Ectodermal cell (in vitro differentiated cells): ENCODE results near the gene RANBP1.
A peak's percentile ranks its signal among the peaks of the same experiment; 100 is the strongest.

Experiments used
- H3K27ac ChIP-seq: 2 replicates; pipeline ENCODE4 v1.7.0; 2013; ENCODE audit warnings: mild to moderate bottlenecking, low read depth, low read length; ENCODE audit not compliant: insufficient read depth, poor library complexity, severe bottlenecking
- H3K27me3 ChIP-seq: 2 replicates; pipeline ENCODE4 v1.7.0; 2013; ENCODE audit warnings: mild to moderate bottlenecking, low read length; ENCODE audit not compliant: insufficient read depth, control insufficient read depth, poor library complexity, severe bottlenecking
- H3K36me3 ChIP-seq: one replicate; pipeline ENCODE4 v1.7.0; 2013; ENCODE audit warnings: low read length; ENCODE audit not compliant: control insufficient read depth, insufficient read depth
- H3K4me1 ChIP-seq: one replicate; pipeline ENCODE4 v1.7.0; 2013; ENCODE audit warnings: low read length; ENCODE audit not compliant: control insufficient read depth, insufficient read depth
- H3K4me3 ChIP-seq: 2 replicates; pipeline ENCODE4 v1.7.0; 2013; ENCODE audit warnings: low read depth, low read length, control low read depth; ENCODE audit not compliant: insufficient read depth
- H3K9me3 ChIP-seq: 2 replicates; pipeline ENCODE4 v1.7.0; 2013; ENCODE audit warnings: mild to moderate bottlenecking, low read length, moderate library complexity; ENCODE audit not compliant: control insufficient read depth
- WGBS, 2 experiments: methylation state at CpG; one replicate each; pipeline ENCODE4 v1.1.7; 2013; ENCODE audit warnings: missing lambda C conversion rate in 2 of 2; 5-methylcytosine and 5-hydroxymethylcytosine counted together

RANBP1 gene

DNA sequence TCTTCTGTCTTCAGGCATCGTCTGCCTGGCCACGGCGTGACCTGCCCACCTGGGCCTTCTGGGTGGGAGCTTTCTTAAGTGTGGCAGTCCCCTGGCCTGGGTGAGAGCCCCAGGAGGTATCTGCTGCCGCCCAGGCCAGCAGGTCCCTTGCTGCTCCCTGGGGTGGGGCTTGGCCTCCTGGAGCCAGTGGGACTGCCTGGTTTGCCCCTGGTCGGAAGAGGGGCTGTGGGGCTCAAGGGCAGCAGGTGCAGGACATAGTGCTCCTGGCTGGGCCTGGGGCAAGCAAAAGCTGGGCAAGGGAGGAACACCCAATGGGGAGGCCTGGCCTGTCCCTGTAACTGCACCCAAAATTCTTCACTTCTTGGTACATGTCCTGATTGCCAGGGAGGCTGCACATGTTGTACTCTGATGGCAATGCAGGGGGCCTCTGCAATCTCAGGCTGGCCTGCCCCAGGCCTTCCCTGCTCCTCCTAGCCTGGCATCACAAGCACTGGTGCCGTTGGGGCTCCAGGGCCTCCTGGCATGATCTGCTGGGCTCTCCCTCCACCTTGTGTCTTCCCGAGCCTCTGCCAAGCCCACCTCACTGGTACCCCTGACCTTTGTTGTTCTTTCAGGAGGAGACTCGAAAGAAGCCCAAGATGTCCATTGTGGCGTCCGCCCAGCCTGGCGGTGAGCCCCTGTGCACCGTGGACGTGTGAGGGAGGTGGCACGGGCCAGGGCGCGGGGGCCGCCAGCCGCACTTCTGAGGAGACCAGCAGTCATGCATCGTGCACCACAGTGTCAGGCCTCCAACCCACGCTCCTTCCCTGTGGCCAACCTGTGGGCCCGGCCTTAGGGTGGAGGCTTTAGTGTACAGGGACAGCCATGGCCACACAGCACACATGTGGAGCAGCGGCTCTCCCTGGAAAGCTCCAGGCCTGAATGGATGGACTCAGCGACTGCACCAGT is 6.2 kb upstream of the RANBP1 start:
- Histone ChIP-seq H3K9me3 (no peaks in the 10 kb centered on the region), H3K4me1 (no peaks in the 10 kb centered on the region), H3K27ac (no peak overlapping the region), H3K4me3 (no peak overlapping the region), H3K36me3 (peaks cover 63% of the 10 kb centered on the region), H3K27me3 (no peaks in the 10 kb centered on the region)
- 96% methylated on average over 23 of the region's 23 CpGs for WGBS, 2 experiments

DNA sequence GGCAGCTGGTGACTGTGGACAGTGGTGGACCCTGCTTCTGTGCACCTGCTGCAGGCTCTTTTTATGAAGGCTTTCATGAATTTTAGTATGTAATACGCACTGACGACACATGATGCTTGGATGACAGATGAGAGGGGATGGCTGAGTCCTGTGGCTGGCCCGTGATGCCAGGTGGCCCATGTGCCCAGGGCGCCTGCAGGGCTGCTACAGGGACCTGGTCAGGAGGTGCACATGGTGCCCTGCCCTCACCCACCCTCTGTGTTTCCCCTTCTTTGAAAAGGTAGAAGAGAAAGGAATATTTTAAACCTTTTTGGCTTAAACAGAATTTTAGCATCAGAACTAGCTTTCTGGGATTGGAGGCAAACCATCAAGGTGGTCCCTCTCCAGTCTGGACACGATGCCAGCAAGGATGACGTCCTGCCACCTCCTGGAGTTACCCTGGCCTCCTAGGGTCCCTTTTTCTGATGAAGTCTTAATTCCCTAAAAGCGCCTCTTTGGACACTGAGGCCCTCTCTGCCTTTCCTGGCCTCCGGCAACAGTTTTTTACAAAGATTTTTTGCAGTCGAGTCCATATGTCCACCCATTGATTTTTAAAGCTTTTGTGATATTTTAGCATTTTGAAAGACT is 5.4 kb upstream of the RANBP1 start:
- Histone ChIP-seq H3K9me3 (no peaks in the 10 kb centered on the region), H3K4me3 (no peak overlapping the region), H3K27me3 (no peaks in the 10 kb centered on the region), H3K36me3 (peaks cover 55% of the 10 kb centered on the region), H3K27ac (peak overlapping the region; percentile 60), H3K4me1 (peaks cover 2% of the 10 kb centered on the region)
- WGBS, 2 experiments: 96 to 97% methylated on average over 9 of the region's 9 CpGs

DNA sequence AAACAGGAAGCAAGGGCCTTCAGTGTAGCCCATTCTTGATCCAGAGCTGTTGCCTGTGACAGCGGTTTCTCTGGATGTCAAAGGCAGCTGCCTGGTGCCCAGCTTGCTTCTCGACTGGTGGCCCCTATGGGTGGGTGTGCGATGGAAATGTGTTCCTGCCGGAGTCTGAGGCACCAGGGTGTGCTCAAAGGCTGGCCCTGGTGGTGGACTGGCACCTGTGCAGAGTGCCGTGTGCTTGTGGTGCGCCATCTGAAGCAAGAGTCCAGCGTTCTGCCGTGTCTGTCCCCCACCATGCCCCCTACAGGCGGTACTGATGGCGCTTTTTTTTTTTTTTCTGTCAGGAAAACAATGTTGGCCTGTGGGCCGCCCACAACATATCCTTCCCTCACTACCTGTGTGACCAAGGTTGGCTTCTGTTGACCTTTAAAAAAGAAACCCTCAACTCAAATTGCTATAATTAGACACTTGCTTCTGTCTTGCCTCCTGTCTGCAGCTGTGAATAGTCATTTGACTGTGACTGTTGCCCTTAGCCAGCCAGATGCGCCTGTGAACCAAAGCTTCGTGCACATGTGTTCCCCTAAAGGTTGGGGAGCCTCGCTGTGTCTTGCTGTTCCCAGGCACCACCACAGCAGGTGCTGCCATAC is 4.7 kb upstream of the RANBP1 start:
- Histone ChIP-seq H3K4me3 (no peak overlapping the region), H3K27ac (peak overlapping the region; percentile 60)

DNA sequence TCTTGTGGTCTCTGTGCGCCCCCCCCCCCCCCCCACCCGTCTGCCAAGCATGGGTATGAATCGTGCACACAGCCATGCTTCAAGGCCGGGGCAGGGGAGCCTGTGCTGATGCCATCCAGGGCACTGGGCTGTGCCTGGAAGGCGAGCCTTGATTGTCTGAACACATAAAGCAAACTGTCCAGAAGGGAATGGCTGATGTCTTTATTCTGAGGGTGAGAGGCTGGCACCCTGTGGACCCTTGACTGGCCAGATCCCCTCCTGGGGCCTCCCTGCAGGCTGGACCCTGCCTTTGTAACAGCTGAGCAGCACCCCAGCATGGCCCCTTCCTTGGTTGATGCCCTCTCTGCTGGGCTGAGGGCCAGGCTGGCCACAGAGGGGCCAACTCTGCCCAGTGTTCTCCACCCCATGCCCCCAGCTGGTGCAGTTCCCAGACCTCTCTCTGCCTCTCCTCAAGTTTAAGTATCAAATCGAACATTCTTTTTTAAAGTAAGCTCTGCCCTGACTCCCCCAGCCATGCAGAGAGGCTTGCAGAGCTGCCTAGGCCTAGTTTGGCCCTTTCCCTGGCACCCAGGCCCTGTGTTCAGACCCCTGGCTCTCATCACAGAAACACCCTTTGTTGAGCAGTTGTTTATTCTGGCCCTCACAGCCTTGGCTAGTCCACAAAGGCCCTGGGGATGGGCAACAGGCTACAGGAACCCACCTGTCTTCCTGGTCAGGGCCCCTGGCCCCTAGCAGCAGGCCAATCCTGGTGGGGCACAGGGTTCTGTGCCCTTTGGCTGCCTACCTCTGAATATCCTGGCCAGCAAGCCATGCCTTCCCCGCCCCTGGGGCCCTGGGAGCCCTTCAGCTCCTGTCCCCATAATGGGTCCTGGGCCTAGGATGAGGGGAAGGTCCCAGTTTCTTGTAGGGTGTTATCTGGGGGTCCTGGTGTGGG is 3.9 kb upstream of the RANBP1 start:
- Histone ChIP-seq H3K36me3 (peaks cover 42% of the 10 kb centered on the region), H3K27me3 (no peaks in the 10 kb centered on the region), H3K4me1 (peaks cover 7% of the 10 kb centered on the region), H3K27ac (no peak overlapping the region), H3K9me3 (no peaks in the 10 kb centered on the region), H3K4me3 (no peak overlapping the region)
- 91 to 95% methylated on average over 7 of the region's 7 CpGs for WGBS, 2 experiments

More for the DNA sequence above, 4.7 kb upstream of the RANBP1 start:
- Histone ChIP-seq H3K9me3 (no peaks in the 10 kb centered on the region), H3K4me1 (peaks cover 7% of the 10 kb centered on the region), H3K36me3 (peaks cover 48% of the 10 kb centered on the region), H3K27me3 (no peaks in the 10 kb centered on the region)
- WGBS, 2 experiments: 81 to 85% methylated on average over 14 of the region's 14 CpGs

DNA sequence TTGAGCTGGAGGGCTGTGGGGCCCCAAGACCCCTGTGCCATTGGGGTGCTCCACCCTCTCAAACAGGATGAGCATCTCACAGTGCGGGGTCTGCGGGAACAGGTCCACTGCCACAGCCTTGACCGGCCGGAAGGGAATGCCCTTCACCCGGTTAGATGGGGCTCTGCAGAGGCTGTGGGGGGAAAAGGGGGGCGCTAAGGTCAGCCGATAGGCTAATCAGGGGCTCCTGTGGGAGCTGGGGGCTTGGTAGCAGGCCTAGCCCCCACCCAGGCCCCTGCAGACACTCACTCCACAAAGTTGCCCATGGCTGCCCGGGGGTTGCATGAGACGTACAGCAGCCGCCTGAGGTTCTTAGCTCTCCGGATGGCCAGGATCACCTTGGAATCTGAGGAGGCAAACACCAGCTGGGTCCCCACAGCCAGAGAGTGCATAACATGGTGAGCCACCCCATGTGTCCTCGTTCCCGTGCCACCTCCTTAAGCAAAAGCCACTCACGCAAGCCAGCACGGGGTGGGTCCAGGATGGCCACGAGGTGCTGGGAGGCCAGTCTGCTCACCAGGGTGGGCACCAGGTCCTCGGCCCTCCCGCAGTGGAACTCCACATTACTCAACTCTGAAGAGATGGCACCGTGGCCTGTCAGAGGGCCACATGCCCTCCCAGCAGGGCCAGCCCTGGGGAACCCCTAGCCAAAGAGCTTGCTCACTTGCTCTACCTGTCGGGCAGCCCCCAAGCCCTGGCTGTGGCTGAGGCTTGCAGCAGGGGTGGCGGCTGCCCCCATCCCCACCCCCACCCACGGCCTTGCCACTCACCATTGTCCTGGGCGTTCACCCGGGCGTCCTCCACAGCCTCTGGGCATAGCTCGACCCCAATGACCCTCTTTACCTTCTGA is 3.0 kb upstream of the RANBP1 start:
- peaks cover 7% of the 10 kb centered on the region for H3K4me1 ChIP-seq
- H3K9me3 ChIP-seq: no peaks in the 10 kb centered on the region
- H3K4me3 ChIP-seq: no peak overlapping the region
- H3K27me3 ChIP-seq: no peaks in the 10 kb centered on the region
- H3K27ac ChIP-seq: no peak overlapping the region
- whole genome bisulfite sequencing, 2 experiments: 96% methylated on average over 26 of the region's 26 CpGs
- peaks cover 34% of the 10 kb centered on the region for H3K36me3 ChIP-seq

DNA sequence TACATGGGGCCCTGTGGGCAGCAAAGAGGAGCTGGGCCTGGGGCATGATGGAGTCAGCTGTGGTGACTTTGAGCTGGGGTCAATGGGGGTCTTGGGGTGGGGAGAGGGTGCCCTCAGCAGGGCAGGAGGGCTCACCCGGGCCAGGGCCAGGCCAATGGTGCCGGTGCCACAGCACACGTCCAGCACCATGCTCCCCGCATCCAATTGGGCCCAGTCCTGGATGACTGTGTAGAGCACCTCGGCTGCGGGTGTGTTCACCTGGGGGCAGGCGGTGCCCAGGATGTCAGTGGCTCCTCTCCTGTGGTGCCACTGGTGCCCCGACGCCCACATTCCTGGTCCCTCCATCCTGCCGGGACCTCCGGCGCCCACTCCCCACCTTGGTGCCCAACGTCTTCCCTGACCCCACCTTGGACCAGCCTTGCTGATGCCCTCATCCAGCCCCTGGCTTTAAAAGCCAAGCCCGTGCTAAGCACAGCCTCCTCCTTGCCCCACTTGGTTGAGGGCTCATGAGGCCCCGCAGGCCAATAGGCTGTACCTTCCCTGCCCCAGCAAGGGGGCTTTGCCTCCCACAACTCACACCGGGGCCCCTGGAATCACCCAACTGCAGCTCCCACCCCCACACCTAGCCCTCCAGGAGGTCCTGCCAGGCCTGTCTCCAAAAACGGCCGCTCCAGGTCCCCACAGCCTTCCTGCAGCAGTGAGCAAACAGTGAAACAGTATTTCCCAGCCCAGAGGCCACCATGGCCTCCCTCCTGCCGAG is 2.2 kb upstream of the RANBP1 start:
- H3K4me1 ChIP-seq: peaks cover 10% of the 10 kb centered on the region
- WGBS, 2 experiments: 96% methylated on average over 19 of the region's 19 CpGs
- no peak overlapping the region for H3K4me3 ChIP-seq
- H3K9me3 ChIP-seq: no peaks in the 10 kb centered on the region
- peaks cover 25% of the 10 kb centered on the region for H3K36me3 ChIP-seq
- H3K27me3 ChIP-seq: no peaks in the 10 kb centered on the region
- H3K27ac ChIP-seq: no peak overlapping the region

DNA sequence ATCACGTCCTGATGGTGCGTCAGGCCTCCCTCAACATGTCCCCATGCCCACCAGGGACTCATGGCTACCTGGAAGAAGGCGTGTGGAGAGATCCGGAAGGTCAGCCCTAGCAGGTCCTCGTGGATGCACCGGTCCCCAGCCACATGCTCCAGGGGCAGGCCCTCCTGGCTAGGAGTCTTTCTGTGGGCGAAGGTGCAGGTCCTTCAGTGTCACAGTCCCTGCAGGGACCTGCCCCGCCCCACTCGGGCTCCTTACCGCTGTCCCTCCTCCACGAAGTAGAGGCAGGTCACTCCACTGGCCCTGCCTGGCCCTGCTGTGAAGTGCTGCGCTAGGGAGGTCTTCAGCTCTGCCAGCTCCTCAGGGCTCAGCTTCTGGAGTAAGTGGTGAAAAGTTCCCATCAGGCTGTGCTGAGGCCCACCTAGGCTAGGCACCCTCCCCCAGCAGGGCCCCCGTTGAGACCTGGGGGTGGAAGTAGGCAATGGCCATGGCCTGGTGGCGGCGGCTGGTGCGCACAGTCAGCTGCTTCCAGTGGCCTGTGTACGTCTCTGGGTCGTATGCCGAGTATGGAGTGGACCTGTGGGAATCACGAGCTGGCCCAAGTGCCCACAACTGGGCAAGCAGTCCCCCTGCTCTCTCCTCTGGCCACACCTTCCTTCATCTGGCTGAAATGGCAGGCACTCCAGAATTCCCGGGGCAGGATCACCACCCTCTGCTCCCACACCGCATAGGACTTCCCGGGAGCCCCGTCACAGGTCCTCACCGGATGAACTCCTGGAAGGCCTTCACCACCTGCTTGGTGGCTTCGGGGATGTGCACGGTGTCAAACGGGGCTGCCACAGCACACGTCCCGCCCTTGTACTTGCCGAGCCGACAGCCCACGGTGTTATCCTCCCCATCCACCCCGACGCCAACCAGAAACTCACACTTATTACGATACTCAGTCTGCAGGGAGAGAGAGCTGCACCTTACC is 1.1 kb upstream of the RANBP1 start:
- Histone ChIP-seq H3K36me3 (peaks cover 21% of the 10 kb centered on the region), H3K4me1 (peaks cover 17% of the 10 kb centered on the region), H3K4me3 (no peak overlapping the region), H3K9me3 (no peaks in the 10 kb centered on the region), H3K27me3 (no peaks in the 10 kb centered on the region), H3K27ac (no peak overlapping the region)
- WGBS, 2 experiments: 94 to 95% methylated on average over 36 of the region's 36 CpGs

DNA sequence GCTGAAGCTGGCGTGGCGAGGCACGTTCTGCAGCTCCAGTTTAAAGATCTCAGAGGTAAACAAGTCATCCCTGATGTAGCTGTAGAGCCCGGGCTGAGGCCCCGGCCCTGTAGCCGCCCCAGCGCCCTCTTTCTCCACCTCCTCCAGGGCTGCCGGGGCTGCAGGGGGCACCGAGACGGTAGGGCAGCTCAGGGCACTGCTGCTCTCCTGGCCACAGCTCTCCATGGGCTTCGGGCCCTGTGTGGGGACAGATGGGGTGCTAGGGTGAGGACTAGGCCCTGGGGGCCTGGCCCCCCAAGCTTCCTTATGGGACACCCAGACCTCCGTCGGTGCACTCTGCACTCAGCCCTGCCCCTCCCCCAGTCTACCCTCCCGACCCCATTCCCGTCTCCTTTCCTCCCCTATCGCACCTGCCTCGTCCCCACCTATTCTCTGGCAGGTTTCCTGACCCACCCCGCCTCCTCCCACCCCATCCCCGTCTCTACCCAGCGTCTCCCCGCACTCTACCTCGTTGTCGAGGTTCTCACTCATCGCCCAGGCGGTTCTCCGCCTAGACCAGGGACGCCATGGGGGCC is 559 bp downstream of the RANBP1 start:
- Histone ChIP-seq H3K9me3 (no peaks in the 10 kb centered on the region), H3K36me3 (peaks cover 27% of the 10 kb centered on the region)
- 24 to 26% methylated on average over 27 of the region's 27 CpGs for WGBS, 2 experiments

More for the DNA sequence above, 559 bp downstream of the RANBP1 start:
- Histone ChIP-seq H3K4me1 (peaks cover 20% of the 10 kb centered on the region), H3K4me3 (peak overlapping the region; percentile 98), H3K27me3 (no peaks in the 10 kb centered on the region), H3K27ac (peak overlapping the region; percentile 82)
